B cell (primary cell): Measurements from ENCODE around the gene PTPRN2. TPM values are rescaled to one million over a fixed set of nuclear protein-coding genes. Genes with fewer than 3 reads are reported as not detected.

Experiments used
- ATAC-seq: fragments of 200-7000 bp; cut with Tn5 transposase; one replicate; pipeline ENCODE4 v1.10.0; 2021; ENCODE audit warnings: low read depth, mild to moderate bottlenecking, moderate number of reproducible peaks, moderate library complexity
- CTCF ChIA-PET: fragments of 350-600 bp; sonication (Branson Sonifier 250); formaldehyde crosslinking; loops from one replicate; lab custom pipeline; 2021; ENCODE audit warnings: antibody characterized with exemption, inconsistent platforms; lab: Charles Lee
- POLR2A ChIA-PET: fragments of 350-600 bp; sonication (Branson Sonifier 250); formaldehyde crosslinking; loops from one replicate; lab custom pipeline; 2021; ENCODE audit warnings: antibody characterized with exemption; lab: Charles Lee
- DNase-seq: peaks from one replicate; pipeline ENCODE4 v3.0.0; 2013
- H2AFZ ChIP-seq: 2 replicates; pipeline ENCODE4 v1.6.1; 2012; ENCODE audit warnings: mild to moderate bottlenecking, low read depth, low read length; ENCODE audit not compliant: insufficient read depth, poor library complexity, severe bottlenecking
- H3K27ac ChIP-seq, 2 donors: 1 replicate in 1 of 2; 2 replicates in 1 of 2; pipeline ENCODE4 v1.5.1; 2012 to 2013; ENCODE audit warnings: low read length in 2 of 2, mild to moderate bottlenecking in 2 of 2, moderate library complexity in 1 of 2
- H3K27me3 ChIP-seq, 4 experiments: fragments of 200-600 bp in 1 of 4; sonication (generic) in 1 of 4; replicated peaks in 1 of 4; 1 replicate in 2 of 4; 2 replicates in 2 of 4; pipeline versions ENCODE4 v1.6.1 to v1.7.0; 2013 to 2016; ENCODE audit warnings: low read length in 3 of 4, mild to moderate bottlenecking in 2 of 4, mixed read lengths in 1 of 4, moderate library complexity in 1 of 4; ENCODE audit not compliant: insufficient read depth in 4 of 4, control insufficient read depth in 3 of 4; ENCODE audit errors: control extremely low read depth in 1 of 4
- H3K36me3 ChIP-seq, 2 experiments: replicated peaks in 1 of 2; 1 replicate in 1 of 2; 2 replicates in 1 of 2; pipeline versions ENCODE4 v1.6.1 to v1.7.1; 2013; ENCODE audit warnings: low read length in 1 of 2; ENCODE audit not compliant: insufficient read depth in 2 of 2, control insufficient read depth in 1 of 2; ENCODE audit errors: control extremely low read depth in 1 of 2, extremely low read depth in 1 of 2
- H3K4me1 ChIP-seq, 2 donors: fragments of 200-600 bp in 1 of 2; sonication (generic) in 1 of 2; 1 replicate in 1 of 2; 2 replicates in 1 of 2; pipeline versions ENCODE4 v1.5.1 to v1.6.1; 2013 to 2017; ENCODE audit warnings: low read length in 2 of 2; ENCODE audit not compliant: control insufficient read depth in 2 of 2, insufficient read depth in 2 of 2
- H3K4me2 ChIP-seq: replicated peaks from 2 replicates; pipeline ENCODE3; 2012; ENCODE audit warnings: mild to moderate bottlenecking, low read depth, low read length; ENCODE audit not compliant: poor library complexity, severe bottlenecking
- H3K4me3 ChIP-seq, 5 experiments: fragments of 200-600 bp in 1 of 5; sonication (generic) in 1 of 5; 1 replicate in 3 of 5; 2 replicates in 2 of 5; pipeline versions ENCODE4 v1.5.1 to v1.7.0; 2011 to 2016; ENCODE audit warnings: low read length in 4 of 5, mild to moderate bottlenecking in 4 of 5, low read depth in 2 of 5, control low read depth in 1 of 5, moderate library complexity in 1 of 5; ENCODE audit not compliant: insufficient read depth in 1 of 5; ENCODE audit errors: control extremely low read depth in 1 of 5, extremely low read depth in 1 of 5
- H3K79me2 ChIP-seq: fragments of 200-600 bp; sonication (generic); one replicate; pipeline ENCODE4 v1.6.0; 2016; ENCODE audit warnings: low read length; ENCODE audit not compliant: control insufficient read depth, insufficient read depth
- H3K9ac ChIP-seq: fragments of 200-600 bp; sonication (generic); 2 replicates; pipeline ENCODE4 v1.6.1; 2017; ENCODE audit warnings: mild to moderate bottlenecking, low read length, moderate library complexity
- H3K9me3 ChIP-seq, 3 donors: one replicate each; pipeline versions ENCODE4 v1.6.1 to v1.7.1; 2013; ENCODE audit warnings: low read length in 2 of 3; ENCODE audit not compliant: control insufficient read depth in 2 of 3, insufficient read depth in 1 of 3; ENCODE audit errors: control extremely low read depth in 1 of 3
- H4K20me1 ChIP-seq: 2 replicates; pipeline ENCODE4 v1.6.0; 2012; ENCODE audit warnings: mild to moderate bottlenecking, low read length; ENCODE audit not compliant: insufficient read depth, control insufficient read depth, poor library complexity, severe bottlenecking
- H3K27ac Mint-ChIP-seq: one replicate; pipeline ENCODE4 v1.8.0; 2021; ENCODE audit warnings: mixed read lengths
- H3K27me3 Mint-ChIP-seq: one replicate; pipeline ENCODE4 v1.8.0; 2021; ENCODE audit warnings: mixed read lengths
- H3K4me1 Mint-ChIP-seq: one replicate; pipeline ENCODE4 v1.8.0; 2021; ENCODE audit warnings: mixed read lengths
- H3K4me3 Mint-ChIP-seq: one replicate; pipeline ENCODE4 v1.8.0; 2021; ENCODE audit warnings: mixed read lengths
- H3K9me3 Mint-ChIP-seq: one replicate; pipeline ENCODE4 v1.8.0; 2022; ENCODE audit warnings: mixed read lengths; ENCODE audit not compliant: insufficient read depth
- EZH2 ChIP-seq: IDR thresholded peaks from 2 replicates; pipeline ENCODE4 v1.6.1; 2012; ENCODE audit warnings: borderline replicate concordance, low read depth, mild to moderate bottlenecking, moderate library complexity, low read length; ENCODE audit not compliant: insufficient read depth, poor library complexity, severe bottlenecking
- WGBS: methylation state at CpG from one replicate; pipeline ENCODE4 v1.1.5; 2013; ENCODE audit warnings: missing lambda C conversion rate; ENCODE audit not compliant: insufficient coverage; 5-methylcytosine and 5-hydroxymethylcytosine counted together
- intact Hi-C: fragments of 100-400 bp; cut with micrococcal nuclease; formaldehyde crosslinking; loops from one replicate; pipeline ENCODE4 v1.10.0; 2022
- polyA plus RNA-seq: library from polyadenylated mRNA; depleted of rRNA; stranded (reverse); fragments of >200 nt; gene quantifications from 2 replicates; pipeline ENCODE4 v1.2.3, GENCODE V29; 2012
- total RNA-seq, 2 donors: library from RNA; stranded (reverse); fragments of 120-200 nt in 1 of 2; gene quantifications; 1 replicate in 1 of 2; 2 replicates in 1 of 2; pipeline versions ENCODE4 v1.2.3 to v1.2.4, GENCODE V29; 2013 to 2022
- TF ChIP-seq, protein P1 (sequence below): fragments of 200-600 bp; IDR thresholded peaks from one replicate; pipeline ENCODE4 v1.8.0; 2022; ENCODE audit warnings: antibody characterized with exemption, mild to moderate bottlenecking

The PTPRN2 gene
- total and polyA plus RNA-seq, 2 donors (not counting 1 experiment from before 2014, with no cell fraction given), result 2.0 to 5.0 TPM

DNA sequence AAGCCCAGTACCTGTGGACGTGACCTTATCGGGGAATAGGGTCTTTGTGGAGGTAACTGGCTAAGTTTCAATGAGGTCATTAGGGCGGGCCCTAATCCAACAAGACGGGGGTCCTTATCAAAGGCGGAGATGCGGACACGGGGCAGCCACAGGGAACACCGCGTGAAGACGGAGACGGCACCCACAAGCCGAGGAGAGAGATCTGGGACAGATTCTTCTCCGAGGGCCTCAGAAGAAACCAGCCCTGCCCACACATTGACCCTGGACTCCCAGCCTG is 733.9 kb downstream of the PTPRN2 start:
- intact Hi-C loops, result no loop called here
- peaks cover 0 to 31% of the 10 kb centered on the region in 2 donors for H3K4me1 ChIP-seq

GRCh38 chr7:157853076-157853788 is 734.4 kb downstream of the PTPRN2 start:
- peaks cover 0 to 31% of the 10 kb centered on the region in 2 donors for H3K4me1 ChIP-seq
- H4K20me1 ChIP-seq, result no peaks in the 10 kb centered on the region
- no peaks in the 10 kb centered on the region for H3K79me2 ChIP-seq
- Mint-ChIP-seq H3K27me3 (no peaks in the 10 kb centered on the region), H3K27ac (no peak overlapping the region), H3K4me3 (no peak overlapping the region), H3K9me3 (no peaks in the 10 kb centered on the region), H3K4me1 (peaks cover 17% of the 10 kb centered on the region)
- no peak overlapping the region for H3K4me3 ChIP-seq
- no peak overlapping the region for H3K4me2 ChIP-seq
- CTCF ChIA-PET, result no interaction called here
- no peak for TF ChIP-seq EZH2
- TF ChIP-seq, protein P1, sequence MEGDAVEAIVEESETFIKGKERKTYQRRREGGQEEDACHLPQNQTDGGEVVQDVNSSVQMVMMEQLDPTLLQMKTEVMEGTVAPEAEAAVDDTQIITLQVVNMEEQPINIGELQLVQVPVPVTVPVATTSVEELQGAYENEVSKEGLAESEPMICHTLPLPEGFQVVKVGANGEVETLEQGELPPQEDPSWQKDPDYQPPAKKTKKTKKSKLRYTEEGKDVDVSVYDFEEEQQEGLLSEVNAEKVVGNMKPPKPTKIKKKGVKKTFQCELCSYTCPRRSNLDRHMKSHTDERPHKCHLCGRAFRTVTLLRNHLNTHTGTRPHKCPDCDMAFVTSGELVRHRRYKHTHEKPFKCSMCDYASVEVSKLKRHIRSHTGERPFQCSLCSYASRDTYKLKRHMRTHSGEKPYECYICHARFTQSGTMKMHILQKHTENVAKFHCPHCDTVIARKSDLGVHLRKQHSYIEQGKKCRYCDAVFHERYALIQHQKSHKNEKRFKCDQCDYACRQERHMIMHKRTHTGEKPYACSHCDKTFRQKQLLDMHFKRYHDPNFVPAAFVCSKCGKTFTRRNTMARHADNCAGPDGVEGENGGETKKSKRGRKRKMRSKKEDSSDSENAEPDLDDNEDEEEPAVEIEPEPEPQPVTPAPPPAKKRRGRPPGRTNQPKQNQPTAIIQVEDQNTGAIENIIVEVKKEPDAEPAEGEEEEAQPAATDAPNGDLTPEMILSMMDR, result no peak
- peaks cover 0 to 34% (median 0%) of the 10 kb centered on the region in 3 donors for H3K9me3 ChIP-seq
- no peaks in the 10 kb centered on the region for H3K27me3 ChIP-seq
- no peak for DNase-seq
- no peak overlapping the region for H3K9ac ChIP-seq
- no peaks in the 10 kb centered on the region for H3K36me3 ChIP-seq
- no peak overlapping the region for H2AFZ ChIP-seq
- intact Hi-C loops, result no loop called here
- H3K27ac ChIP-seq, result no peak overlapping the region
- POLR2A ChIA-PET, result no interaction called here
- 95% methylated on average over 22 of the region's 26 CpGs for WGBS
- ATAC-seq, result no peak

More for the DNA sequence above, 733.9 kb downstream of the PTPRN2 start:
- H3K4me3 Mint-ChIP-seq, result no peak overlapping the region
- Histone ChIP-seq H3K27ac (no peak overlapping the region), H3K27me3 (no peaks in the 10 kb centered on the region), H3K36me3 (no peaks in the 10 kb centered on the region), H3K4me2 (no peak overlapping the region), H3K79me2 (no peaks in the 10 kb centered on the region), H4K20me1 (no peaks in the 10 kb centered on the region), H3K9me3 (peaks cover 0 to 30% (median 0%) of the 10 kb centered on the region in 3 donors), H2AFZ (no peak overlapping the region), H3K4me3 (no peak overlapping the region), H3K9ac (no peak overlapping the region)
- ChIA-PET CTCF (no interaction called here), POLR2A (no interaction called here)
- H3K27ac Mint-ChIP-seq, result no peak overlapping the region
- 94% methylated on average over 13 of the region's 13 CpGs for WGBS
- TF ChIP-seq EZH2, result no peak
- TF ChIP-seq, protein P1, result no peak
- ATAC-seq (no peak), DNase-seq (no peak)
- no peaks in the 10 kb centered on the region for H3K9me3 Mint-ChIP-seq
- no peaks in the 10 kb centered on the region for H3K27me3 Mint-ChIP-seq
- peaks cover 17% of the 10 kb centered on the region for H3K4me1 Mint-ChIP-seq
